Esophagus muscularis mucosa (tissue), 4 donors: Measurements from ENCODE around the gene STARD5.

Experiments
- CTCF ChIP-seq, 3 experiments: fragments of 200-600 bp in 2 of 3; fragments of 450-650 bp in 1 of 3; sonication (generic) in 2 of 3; IDR thresholded peaks; one replicate each; pipeline ENCODE4 v1.5.1; 2017 to 2019; ENCODE audit warnings: antibody characterized with exemption in 3 of 3, mild to moderate bottlenecking in 2 of 3, moderate library complexity in 1 of 3
- EP300 ChIP-seq: sonication (generic); formaldehyde crosslinking; IDR thresholded peaks from one replicate; pipeline ENCODE4 v1.6.1; 2017; ENCODE audit warnings: antibody characterized with exemption
- POLR2A ChIP-seq: fragments of 450-650 bp; IDR thresholded peaks from one replicate; pipeline ENCODE4 v1.6.1; 2017; ENCODE audit warnings: antibody characterized with exemption, moderate library complexity, mild to moderate bottlenecking, low read depth
- POLR2AphosphoS5 ChIP-seq, 2 donors: sonication (generic); formaldehyde crosslinking; IDR thresholded peaks; one replicate each; pipeline ENCODE4 v1.6.1; 2017; ENCODE audit warnings: antibody characterized with exemption in 2 of 2

- TF ChIP-seq CTCF (IDR thresholded peaks at IDR 0.05), result no peak
- TF ChIP-seq POLR2A, result no peak
- no peak for TF ChIP-seq POLR2AphosphoS5 (IDR thresholded peaks at IDR 0.05)
- TF ChIP-seq EP300, result no peak
These were observed 59.7 kb downstream of the STARD5 start for GRCh38 chr15:81264072-81264857.
